Osteocyte (in vitro differentiated cells): Measurements from ENCODE around the gene PDSS1. TPM values are rescaled to one million over a fixed set of nuclear protein-coding genes. Genes with fewer than 3 reads are reported as not detected.
"Not testable (repeated sequence)": the region's sequence is repeated elsewhere in the genome, so short reads cannot be mapped to it uniquely, and the experiment has no call there.

Source experiments
- DNase-seq: peaks from one replicate; pipeline ENCODE4 v3.0.0; 2021; ENCODE audit warnings: mixed read lengths; ENCODE audit not compliant: unreplicated experiment; ENCODE audit errors: extremely low spot score
- H3K27ac Mint-ChIP-seq: one replicate; pipeline ENCODE4 v1.8.0; 2021; ENCODE audit warnings: mild to moderate bottlenecking, mixed read lengths; ENCODE audit not compliant: unreplicated experiment
- H3K27me3 Mint-ChIP-seq: one replicate; pipeline ENCODE4 v1.8.0; 2021; ENCODE audit warnings: mixed read lengths; ENCODE audit not compliant: unreplicated experiment
- H3K36me3 Mint-ChIP-seq: one replicate; pipeline ENCODE4 v1.8.0; 2021; ENCODE audit warnings: mixed read lengths; ENCODE audit not compliant: unreplicated experiment
- H3K4me1 Mint-ChIP-seq: one replicate; pipeline ENCODE4 v1.8.0; 2021; ENCODE audit warnings: mixed read lengths; ENCODE audit not compliant: unreplicated experiment
- H3K4me3 Mint-ChIP-seq: one replicate; pipeline ENCODE4 v1.8.0; 2021; ENCODE audit warnings: mild to moderate bottlenecking, moderate library complexity, mixed read lengths; ENCODE audit not compliant: unreplicated experiment
- H3K9me3 Mint-ChIP-seq: one replicate; pipeline ENCODE4 v1.8.0; 2021; ENCODE audit warnings: mixed read lengths; ENCODE audit not compliant: unreplicated experiment
- CTCF ChIP-seq: fragments of 200-600 bp; sonication (generic); IDR thresholded peaks from 2 replicates; pipeline ENCODE4 v1.5.0; 2021; ENCODE audit warnings: antibody characterized with exemption, mild to moderate bottlenecking, moderate library complexity
- total RNA-seq: library from RNA; stranded (reverse); gene quantifications from 2 replicates; pipeline ENCODE4 v1.2.1, GENCODE V29; 2021

The PDSS1 gene
- total RNA-seq, 1 donor from 2014 or later: 3.4 TPM

GRCh38 chr10:26781797-26782196 lies 84.3 kb downstream of the PDSS1 start:
- DNase-seq: no peak
- H3K4me1 Mint-ChIP-seq: peaks cover 14% of the 10 kb centered on the region
- no peaks in the 10 kb centered on the region for H3K27me3 Mint-ChIP-seq
- H3K27ac Mint-ChIP-seq: peak overlapping the region; percentile 82
- no peaks in the 10 kb centered on the region for H3K36me3 Mint-ChIP-seq
- H3K4me3 Mint-ChIP-seq: no peak overlapping the region
- H3K9me3 Mint-ChIP-seq: no peaks in the 10 kb centered on the region
- no peak for TF ChIP-seq CTCF

DNA sequence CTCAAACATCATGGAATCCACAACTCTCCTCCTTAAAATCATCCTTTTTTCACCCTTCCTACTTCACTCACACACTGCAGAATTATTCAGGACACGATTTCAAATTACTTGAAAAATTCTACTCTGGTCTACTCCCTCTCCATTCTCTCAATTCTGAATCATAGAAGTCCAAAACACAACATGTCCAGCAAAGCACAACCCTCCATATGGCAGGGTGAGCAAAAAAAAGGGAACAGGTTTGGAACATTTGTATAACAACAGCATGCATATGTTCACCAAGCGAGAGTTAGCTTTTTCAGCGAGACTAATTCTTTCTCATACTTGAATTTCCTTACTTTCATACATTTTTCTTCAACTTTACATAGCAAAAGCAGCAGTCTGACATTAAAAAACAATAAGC lies 89.9 kb downstream of the PDSS1 start:
- Mint-ChIP-seq H3K9me3 (peaks cover 5% of the 10 kb centered on the region), H3K4me3 (no peak overlapping the region), H3K36me3 (no peaks in the 10 kb centered on the region), H3K4me1 (peaks cover 10% of the 10 kb centered on the region), H3K27ac (no peak overlapping the region), H3K27me3 (no peaks in the 10 kb centered on the region)
- TF ChIP-seq CTCF: no peak
- no peak for DNase-seq

GRCh38 chr10:26789779-26790178 lies 92.3 kb downstream of the PDSS1 start:
- not testable (repeated sequence) for H3K27me3 Mint-ChIP-seq, H3K4me1 Mint-ChIP-seq, H3K27ac Mint-ChIP-seq, H3K9me3 Mint-ChIP-seq, DNase-seq, H3K36me3 Mint-ChIP-seq, H3K4me3 Mint-ChIP-seq

GRCh38 chr10:26790221-26790995 lies 92.9 kb downstream of the PDSS1 start:
- H3K27ac Mint-ChIP-seq: no peak overlapping the region
- peaks cover 9% of the 10 kb centered on the region for H3K9me3 Mint-ChIP-seq
- H3K36me3 Mint-ChIP-seq: no peaks in the 10 kb centered on the region
- no peaks in the 10 kb centered on the region for H3K27me3 Mint-ChIP-seq
- H3K4me3 Mint-ChIP-seq: no peak overlapping the region
- TF ChIP-seq CTCF: no peak
- no peak for DNase-seq
- H3K4me1 Mint-ChIP-seq: peaks cover 10% of the 10 kb centered on the region

DNA sequence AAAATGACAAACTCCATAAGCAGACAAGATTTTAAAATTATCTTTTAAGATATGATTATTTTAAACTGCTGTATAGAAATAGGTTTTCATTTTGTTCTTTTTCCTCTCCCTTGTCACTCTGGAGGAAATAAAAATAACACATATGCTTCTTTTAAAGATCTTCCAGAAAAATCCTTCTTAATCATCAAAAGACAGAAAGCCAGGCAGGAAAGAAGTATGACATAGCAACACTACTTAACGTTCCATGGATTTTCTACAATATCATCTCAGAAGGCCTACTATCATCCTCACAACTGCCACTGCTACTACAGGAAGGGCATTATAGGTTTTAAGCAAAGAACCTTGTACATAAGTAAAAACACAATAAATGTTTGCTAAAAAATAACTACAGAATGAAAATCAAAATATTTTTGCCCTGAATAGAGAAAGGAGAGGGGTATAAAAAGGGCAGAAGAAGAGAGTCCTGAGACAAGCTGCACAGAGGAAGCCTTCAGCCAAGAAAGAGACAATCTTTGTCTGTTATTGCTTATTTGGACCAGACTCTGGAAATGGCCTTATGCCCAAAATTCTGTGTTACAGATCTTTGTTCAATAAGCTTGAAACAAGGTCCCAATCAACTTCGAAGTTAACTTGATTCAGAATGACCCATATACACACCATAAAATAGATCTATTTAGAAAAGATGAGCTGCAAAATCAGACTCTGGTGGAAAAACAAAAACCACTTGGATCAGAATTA lies 95.4 kb downstream of the PDSS1 start:
- H3K27me3 Mint-ChIP-seq: no peaks in the 10 kb centered on the region
- H3K4me1 Mint-ChIP-seq: peaks cover 11% of the 10 kb centered on the region
- H3K36me3 Mint-ChIP-seq: no peaks in the 10 kb centered on the region
- peaks cover 15% of the 10 kb centered on the region for H3K9me3 Mint-ChIP-seq
- H3K4me3 Mint-ChIP-seq: no peak overlapping the region
- H3K27ac Mint-ChIP-seq: peak overlapping the region; percentile 16
- DNase-seq: no peak
- TF ChIP-seq CTCF: no peak

Other genes starting within 250 kb of the PDSS1 start
- gene ABI1, start 163.3 kb downstream of the PDSS1 start, total RNA-seq: 62.2 and 64.1 TPM in 2 replicates